AG04449 (cell line): ENCODE results near the gene ABTB1.

Experiments used
- CTCF ChIA-PET: fragments of 350-600 bp; formaldehyde crosslinking; extraction: SDS; loops from one replicate; lab custom pipeline; 2021; ENCODE audit warnings: antibody characterized with exemption; lab: Yijun Ruan, JAX
- POLR2A ChIA-PET: fragments of 400-600, 350-600 bp; formaldehyde crosslinking; extraction: SDS; loops from one replicate; lab custom pipeline; 2020; ENCODE audit warnings: antibody characterized with exemption, inconsistent platforms; lab: Yijun Ruan, JAX
- DNase-seq: peaks from one replicate; pipeline ENCODE4 v3.0.0-alpha.2; 2010; ENCODE audit warnings: low read depth, low spot score
- H3K4me3 ChIP-seq: 2 replicates; pipeline ENCODE4 v1.5.1; 2011; ENCODE audit warnings: low read depth, mild to moderate bottlenecking, control low read depth, low read length
- TF ChIP-seq, protein P1 (sequence below): IDR thresholded peaks from one replicate; pipeline ENCODE4 v1.5.1; 2011; ENCODE audit warnings: mild to moderate bottlenecking, moderate library complexity, low read length, control low read depth, inconsistent platforms; ENCODE audit not compliant: insufficient read depth; ENCODE audit errors: missing control alignments

The ABTB1 gene

DNA sequence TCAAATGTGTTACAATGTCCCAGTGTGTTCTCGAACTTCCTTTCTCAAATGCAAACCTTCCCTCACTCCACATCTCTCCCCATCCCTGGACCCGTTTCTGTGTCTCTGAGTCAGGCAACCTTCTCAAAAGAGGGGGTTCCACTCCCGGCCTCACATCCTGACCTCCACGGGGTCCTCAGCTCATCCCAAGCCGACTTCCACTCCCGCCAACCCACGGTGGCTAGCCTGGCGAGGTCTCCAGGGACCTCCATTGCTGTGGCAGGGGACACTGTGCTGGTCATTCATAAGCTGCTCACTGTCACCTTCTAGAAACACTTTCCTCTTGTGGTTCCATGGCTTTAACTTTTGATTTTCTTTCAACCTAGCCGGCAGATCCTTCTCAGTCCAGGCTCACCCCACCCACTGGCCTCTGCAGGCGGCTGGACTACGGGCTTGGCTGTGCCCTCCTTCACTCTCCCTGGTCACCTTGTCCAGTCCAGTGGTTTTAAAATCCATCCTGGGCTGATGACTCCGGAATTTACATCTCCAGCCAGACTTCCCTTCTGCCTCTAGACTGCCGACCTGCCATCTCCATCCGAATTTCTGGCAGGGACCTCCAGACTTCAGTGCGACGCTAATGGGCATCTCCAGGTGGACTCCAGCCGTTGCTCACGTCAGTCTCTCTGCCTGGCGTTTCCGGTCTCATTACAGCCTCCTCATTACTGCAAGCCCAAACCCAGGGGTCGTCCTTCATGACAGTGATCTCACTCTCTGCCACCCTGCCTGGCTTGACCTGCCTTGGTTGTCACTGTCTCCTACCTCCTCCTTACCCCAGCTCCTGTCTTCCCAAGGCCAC lies 20.0 kb downstream of the ABTB1 start:
- H3K4me3 ChIP-seq: no peak overlapping the region
- ChIA-PET CTCF (interaction anchor here (1.0 to 10.2 kb wide), 7 partner anchors 8 to 278 kb away, joined by 3 to 87 read pairs (median 12); partner anchors contain the start of gene MGLL), POLR2A (no interaction called here)
- DNase-seq: no peak
- TF ChIP-seq, protein P1, sequence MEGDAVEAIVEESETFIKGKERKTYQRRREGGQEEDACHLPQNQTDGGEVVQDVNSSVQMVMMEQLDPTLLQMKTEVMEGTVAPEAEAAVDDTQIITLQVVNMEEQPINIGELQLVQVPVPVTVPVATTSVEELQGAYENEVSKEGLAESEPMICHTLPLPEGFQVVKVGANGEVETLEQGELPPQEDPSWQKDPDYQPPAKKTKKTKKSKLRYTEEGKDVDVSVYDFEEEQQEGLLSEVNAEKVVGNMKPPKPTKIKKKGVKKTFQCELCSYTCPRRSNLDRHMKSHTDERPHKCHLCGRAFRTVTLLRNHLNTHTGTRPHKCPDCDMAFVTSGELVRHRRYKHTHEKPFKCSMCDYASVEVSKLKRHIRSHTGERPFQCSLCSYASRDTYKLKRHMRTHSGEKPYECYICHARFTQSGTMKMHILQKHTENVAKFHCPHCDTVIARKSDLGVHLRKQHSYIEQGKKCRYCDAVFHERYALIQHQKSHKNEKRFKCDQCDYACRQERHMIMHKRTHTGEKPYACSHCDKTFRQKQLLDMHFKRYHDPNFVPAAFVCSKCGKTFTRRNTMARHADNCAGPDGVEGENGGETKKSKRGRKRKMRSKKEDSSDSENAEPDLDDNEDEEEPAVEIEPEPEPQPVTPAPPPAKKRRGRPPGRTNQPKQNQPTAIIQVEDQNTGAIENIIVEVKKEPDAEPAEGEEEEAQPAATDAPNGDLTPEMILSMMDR: no peak

DNA sequence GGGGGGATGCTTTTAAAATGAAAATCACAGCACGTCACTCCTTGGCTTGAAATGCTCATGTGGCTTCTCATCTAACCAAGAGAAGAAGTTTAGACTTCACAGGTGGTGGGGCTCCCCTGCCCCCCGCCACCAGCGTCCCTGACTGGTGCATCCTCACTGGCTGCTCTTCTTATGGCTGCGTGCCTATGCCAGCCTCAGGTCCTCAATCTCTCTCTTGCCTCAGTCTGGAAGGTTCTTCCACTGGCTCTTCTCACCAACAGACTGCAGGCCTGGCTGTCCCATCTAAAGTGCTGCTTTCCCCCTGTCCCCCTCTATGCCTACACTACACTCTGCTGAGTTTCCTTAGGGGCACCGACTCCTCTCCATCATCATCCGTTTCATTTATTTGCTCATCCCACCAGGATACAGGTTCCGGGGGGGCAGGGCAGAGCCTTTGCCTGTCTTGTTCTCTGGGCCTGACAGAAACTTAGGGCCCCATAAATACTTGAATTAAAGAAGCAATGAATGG lies 20.6 kb downstream of the ABTB1 start:
- TF ChIP-seq, protein P1: no peak
- no peak for DNase-seq
- no peak overlapping the region for H3K4me3 ChIP-seq
- ChIA-PET POLR2A (no interaction called here), CTCF (interaction anchor here (0.9 to 10.2 kb wide), 7 partner anchors 12 to 277 kb away, joined by 3 to 87 read pairs (median 4); partner anchors contain the start of gene MGLL)

DNA sequence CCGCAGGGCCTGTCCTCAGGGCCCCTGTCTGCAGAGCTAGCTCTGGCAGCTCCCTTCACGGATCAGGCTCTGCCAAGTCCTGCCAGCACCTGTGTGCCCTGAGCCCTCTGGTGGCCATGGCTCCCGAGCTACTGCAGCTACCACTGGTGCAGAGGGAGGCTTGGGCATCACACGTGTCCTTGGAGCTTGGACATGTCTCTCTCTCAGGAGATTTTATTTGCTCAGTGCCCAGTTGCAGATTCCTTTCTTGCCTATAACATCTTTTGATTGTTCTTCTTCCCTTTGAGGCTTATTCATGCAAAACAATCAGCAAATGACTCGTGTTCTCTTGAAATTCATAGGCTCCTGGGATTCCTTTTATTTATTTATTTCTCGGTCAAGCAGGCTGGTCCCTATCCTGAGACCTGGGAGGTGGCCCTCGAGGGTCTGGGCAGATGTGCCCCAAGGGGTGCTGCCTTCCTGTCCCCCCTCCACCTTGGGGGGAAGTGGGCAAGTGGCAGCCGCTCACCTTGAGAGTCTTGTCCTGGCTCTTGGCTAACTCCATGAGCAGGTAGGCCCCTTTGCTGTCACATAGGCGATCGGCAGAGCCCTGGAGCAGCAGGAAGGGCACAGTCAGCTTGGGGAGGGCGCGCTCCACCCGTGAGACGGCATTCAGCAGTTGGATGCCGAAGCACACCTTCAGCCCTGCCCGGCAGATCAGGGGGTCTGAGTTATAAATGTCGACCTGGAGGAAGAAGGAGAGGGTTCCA lies 21.9 kb downstream of the ABTB1 start:
- H3K4me3 ChIP-seq: no peak overlapping the region
- POLR2A ChIA-PET: no interaction called here
- DNase-seq: no peak
- TF ChIP-seq, protein P1: peak; percentile 54
- CTCF ChIA-PET: interaction anchor here (0.9 to 10.2 kb wide), 20 partner anchors 12 to 439 kb away, joined by 3 to 87 read pairs (median 8); partner anchors contain the start of gene MGLL

DNA sequence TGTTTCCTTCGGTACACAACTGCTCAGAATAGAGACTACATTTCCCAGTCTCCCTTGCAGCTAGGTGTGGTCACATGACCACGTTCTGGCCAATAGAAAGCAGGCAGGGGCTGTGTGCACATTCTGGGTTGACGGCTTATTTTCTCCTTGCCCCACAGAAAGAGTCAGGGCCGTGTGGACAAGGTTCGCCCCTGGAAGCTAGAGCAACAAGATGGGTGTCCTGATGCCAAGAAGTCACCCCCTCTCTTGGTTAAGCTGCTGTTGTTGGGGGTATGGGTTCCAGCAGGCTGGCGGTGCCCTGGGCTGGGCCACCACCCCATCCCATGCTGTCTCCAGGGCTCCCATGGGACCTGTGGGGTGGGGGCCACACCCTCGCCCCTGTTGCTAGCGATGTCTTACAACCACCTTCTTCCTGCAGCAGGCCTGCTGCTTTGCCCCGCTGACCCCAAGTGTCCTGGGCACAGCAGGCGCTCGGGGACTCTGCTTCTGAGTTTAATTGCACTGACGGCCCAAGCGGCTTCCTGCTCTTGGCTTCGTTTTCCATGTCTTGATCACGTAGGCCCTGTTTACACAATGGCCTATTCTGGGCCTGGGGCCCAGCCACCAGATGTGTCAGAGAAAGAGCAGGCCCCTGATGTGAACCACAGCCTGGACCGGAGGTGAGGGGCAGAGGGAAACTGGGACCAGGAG lies 24.9 kb downstream of the ABTB1 start:
- CTCF ChIA-PET: interaction anchor here (0.8 to 10.2 kb wide), 19 partner anchors 9 to 274 kb away, joined by 3 to 87 read pairs (median 12); partner anchors contain the start of gene MGLL

DNA sequence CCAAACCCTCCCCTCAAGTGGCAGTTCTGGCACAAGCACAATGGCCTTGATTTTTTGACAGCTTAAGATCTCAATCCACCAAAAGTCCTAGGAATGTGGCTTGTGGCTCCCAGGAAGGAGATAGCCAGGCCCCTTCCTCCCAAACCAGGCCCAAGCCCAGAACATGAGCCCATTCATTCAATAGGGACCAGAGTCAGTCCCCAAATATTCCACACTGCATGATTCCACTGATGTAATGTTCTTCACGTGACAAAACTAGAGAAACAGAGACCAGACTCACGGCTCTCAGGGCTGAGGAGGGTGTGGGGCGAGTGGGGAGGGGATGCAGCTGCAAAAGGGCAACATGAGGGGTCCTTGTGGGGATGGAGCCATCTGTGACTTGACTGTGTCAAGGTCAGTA lies 25.5 kb downstream of the ABTB1 start:
- ChIA-PET CTCF (interaction anchor here (1.9 to 4.2 kb wide), 3 partner anchors 9 to 273 kb away, joined by 4 to 28 read pairs (median 10); no protein-coding TSS in a partner anchor), POLR2A (no interaction called here)
- no peak for DNase-seq
- TF ChIP-seq, protein P1: no peak
- no peak overlapping the region for H3K4me3 ChIP-seq

More for the DNA sequence above, 24.9 kb downstream of the ABTB1 start:
- peak overlapping the region; percentile 21; the same call in 1 of the 2 replicates for H3K4me3 ChIP-seq
- no peak for DNase-seq
- TF ChIP-seq, protein P1: no peak
- POLR2A ChIA-PET: interaction anchor here (0.5 to 1.0 kb wide), 2 partner anchors 125 to 129 kb away, joined by 3 to 7 read pairs; partner anchors contain the start of gene MGLL
